Activated gamma-delta T cell treated with Interleukin-2 at 50 U/mL for 16 hours (primary cell): Measurements from ENCODE around the gene FOXN3.
"Not testable (repeated sequence)": the region's sequence is repeated elsewhere in the genome, so short reads cannot be mapped to it uniquely, and the experiment has no call there.

ENCODE experiments used
- DNase-seq: peaks from one replicate; pipeline ENCODE4 v3.0.0-alpha.2; 2020

The FOXN3 gene

GRCh38 chr14:89214221-89214965 lies 202.6 kb downstream of the FOXN3 start:
- DNase-seq, result no peak

- DNase-seq, result no peak
Observed at GRCh38 chr14:89212386-89213235, 204.4 kb downstream of the FOXN3 start.

- DNase-seq, result no peak
Observed at GRCh38 chr14:89209558-89209957, 207.5 kb downstream of the FOXN3 start.

GRCh38 chr14:89207925-89208328 lies 209.1 kb downstream of the FOXN3 start:
- DNase-seq, result no peak

- no peak for DNase-seq
Observed at GRCh38 chr14:89206389-89207031, 210.5 kb downstream of the FOXN3 start.

GRCh38 chr14:89205137-89205740 lies 211.8 kb downstream of the FOXN3 start:
- DNase-seq, result no peak

- no peak for DNase-seq
Observed at GRCh38 chr14:89202413-89203190, 214.4 kb downstream of the FOXN3 start.

GRCh38 chr14:89201645-89202044 lies 215.4 kb downstream of the FOXN3 start:
- no peak for DNase-seq

- not testable (repeated sequence) for DNase-seq
Observed at GRCh38 chr14:89199357-89199756, 217.7 kb downstream of the FOXN3 start.

GRCh38 chr14:89198544-89199329 lies 218.3 kb downstream of the FOXN3 start:
- no peak for DNase-seq

GRCh38 chr14:89197623-89198022 lies 219.4 kb downstream of the FOXN3 start:
- no peak for DNase-seq

- no peak for DNase-seq
Observed at GRCh38 chr14:89196545-89196944, 220.5 kb downstream of the FOXN3 start.

- no peak for DNase-seq
Observed at GRCh38 chr14:89194376-89194775, 222.7 kb downstream of the FOXN3 start.

GRCh38 chr14:89190765-89191513 lies 226.1 kb downstream of the FOXN3 start:
- no peak for DNase-seq

- no peak for DNase-seq
Observed at GRCh38 chr14:89188492-89188891, 228.5 kb downstream of the FOXN3 start.

- DNase-seq, result no peak
Observed at GRCh38 chr14:89187501-89187900, 229.5 kb downstream of the FOXN3 start.

- no peak for DNase-seq
Observed at GRCh38 chr14:89186856-89187376, 230.1 kb downstream of the FOXN3 start.

- no peak for DNase-seq
Observed at GRCh38 chr14:89185919-89186855, 230.8 kb downstream of the FOXN3 start.

GRCh38 chr14:89184952-89185351 lies 232.1 kb downstream of the FOXN3 start:
- no peak for DNase-seq
